GM19238 (cell line): ENCODE data around the gene STON2.

Source experiments
- DNase-seq: peaks from one replicate; pipeline ENCODE4 v3.0.0; 2011; ENCODE audit warnings: low spot score; ENCODE audit not compliant: insufficient read length

Gene STON2

DNA sequence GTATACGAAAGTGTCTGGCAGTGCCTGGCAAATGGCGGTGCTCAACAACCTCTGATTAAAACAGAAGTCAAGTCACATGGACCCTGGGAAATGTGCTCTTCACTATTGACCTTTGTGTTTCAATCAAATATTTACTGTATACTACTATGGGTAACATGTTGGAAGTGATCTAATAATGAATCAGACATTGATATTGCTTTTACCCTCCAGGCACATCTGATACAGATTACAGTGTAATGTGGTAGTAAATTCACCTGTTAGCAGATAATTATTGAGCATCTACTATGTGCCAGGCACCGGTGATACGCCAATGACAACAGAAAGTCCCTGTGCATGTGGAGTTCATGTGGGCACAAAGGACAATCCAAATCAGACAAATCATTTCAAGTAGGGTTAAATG is 63.1 kb downstream of the STON2 start:
- DNase-seq = no peak

DNA sequence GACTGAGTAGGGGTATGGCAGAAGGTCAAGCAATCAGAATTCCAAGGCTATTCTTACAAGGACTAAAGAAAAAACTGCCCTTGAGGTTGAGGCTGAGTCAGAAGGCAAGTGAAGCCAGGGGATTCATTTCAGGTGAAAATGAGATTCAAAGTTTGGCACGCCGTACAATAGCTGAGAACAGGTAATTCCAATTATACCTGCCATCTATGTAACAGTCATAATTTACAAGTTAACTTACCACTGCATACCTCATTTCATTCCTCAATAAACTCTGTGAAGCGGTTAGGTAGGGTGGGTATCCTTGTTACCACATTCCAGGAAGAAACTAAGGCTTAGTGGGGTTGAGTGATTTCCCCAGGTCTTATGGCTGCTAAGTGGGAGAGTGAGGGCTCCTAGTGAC is 64.1 kb downstream of the STON2 start:
- no peak for DNase-seq

DNA sequence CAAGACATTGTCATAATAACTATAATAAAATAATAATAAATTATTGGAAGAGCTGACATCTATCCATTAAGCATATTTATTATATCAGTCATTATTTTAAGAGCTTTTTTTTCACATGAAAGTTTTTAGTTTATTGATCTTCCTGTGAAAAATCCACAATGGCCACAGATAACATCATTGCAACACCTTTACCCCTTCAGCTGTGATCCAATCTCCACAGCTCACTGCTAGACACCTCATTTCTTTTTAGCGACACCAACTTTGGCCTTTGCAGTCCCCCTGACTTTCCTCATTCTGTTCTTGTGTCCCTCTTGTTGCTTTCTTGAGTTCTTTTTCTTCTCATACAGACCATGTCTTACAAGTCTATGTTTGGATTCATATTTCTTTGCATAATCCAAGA is 67.4 kb downstream of the STON2 start:
- no peak for DNase-seq

DNA sequence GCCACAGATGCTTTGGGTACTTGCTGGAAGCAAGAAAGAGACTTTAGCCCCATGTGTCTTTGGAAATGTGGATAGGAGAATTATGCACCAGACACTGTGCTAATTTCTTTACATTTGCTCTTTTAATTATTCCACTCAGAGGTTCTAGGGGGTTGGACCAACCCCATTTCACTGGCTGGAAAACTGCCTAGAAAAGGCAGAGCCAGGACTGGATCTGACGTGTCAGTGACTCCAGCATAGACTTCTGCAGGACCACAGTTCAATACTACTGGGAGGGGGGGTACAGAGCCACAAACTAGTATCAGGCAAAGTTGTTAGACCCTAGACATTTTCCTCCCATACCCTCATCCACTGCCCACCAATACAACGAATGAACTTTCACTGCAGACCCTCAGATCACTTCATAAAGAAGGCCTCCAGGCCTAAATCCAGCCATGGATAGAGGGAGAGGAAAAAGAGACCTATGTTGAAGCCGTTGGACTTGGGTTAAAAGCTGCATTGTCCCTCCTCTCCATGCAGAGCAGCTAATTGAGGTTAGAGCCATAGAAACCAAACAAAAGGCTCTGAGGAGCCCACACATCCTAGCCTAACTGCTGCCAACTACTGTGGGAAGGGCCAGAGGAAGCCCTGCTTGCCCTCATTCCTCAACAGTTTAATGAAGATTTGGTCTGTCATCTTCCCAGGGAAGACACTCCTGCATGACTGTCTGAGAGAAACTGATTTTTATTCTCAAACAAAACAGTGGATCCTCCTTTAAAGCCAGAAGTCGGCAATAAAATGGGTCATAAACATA is 68.7 kb downstream of the STON2 start:
- DNase-seq = no peak

DNA sequence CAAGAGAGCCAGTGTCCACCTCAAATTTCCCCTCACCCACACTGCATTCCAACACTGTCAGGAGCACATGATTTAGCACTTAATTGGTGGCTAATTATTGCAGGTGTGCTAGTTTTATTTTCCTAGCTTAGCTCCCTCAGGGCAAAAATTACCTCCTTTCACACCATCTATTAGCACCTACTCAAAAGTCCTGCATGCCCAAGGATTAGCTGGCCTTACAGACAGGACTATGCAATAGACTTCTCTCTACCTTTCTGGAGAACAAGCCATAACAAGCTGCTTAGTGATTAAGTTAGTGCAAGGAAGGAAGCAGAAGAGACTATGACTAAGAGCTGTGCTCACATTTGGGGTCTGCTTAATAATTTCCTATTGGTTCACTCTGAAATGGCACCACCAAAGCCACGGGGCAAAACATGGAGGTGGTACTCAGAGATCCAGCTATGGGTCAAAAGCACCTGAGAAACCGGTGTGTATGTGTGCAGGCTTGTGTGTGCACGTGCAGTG is 69.5 kb downstream of the STON2 start:
- DNase-seq = no peak

DNA sequence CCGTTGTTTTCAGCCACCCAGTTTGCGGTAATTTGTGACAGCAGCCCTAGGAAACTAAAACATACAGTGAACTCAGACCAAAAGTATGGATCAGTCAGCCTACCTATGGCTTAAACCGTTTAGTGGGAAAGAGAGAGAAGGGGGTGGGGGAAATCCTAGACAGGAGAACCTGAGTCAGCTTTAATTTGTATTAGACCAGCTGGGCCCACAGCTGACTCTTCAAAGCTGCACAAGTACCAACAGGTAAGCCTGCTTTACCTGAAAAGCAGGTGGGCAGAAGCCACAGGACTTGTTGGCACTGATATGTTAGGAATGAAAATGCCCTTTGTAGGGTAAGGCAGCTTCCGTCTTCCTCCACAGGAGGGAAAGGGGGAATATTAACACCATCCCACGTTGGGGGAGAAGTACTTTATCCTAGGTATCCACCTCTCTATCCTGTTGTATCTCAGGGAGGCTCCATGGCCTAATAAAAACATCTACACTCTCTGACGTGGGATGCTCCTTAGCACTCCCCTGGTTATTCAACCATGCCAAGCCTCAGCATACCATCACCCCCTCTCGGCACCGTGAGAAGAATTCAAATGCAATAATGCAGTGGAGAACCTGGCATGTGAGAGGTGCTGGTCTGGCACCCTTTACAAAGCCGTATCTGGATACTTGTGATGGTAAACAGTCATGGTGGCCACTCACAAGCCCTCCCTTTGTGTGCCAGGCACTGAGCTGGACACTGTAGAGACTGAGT is 70.3 kb downstream of the STON2 start:
- no peak for DNase-seq

DNA sequence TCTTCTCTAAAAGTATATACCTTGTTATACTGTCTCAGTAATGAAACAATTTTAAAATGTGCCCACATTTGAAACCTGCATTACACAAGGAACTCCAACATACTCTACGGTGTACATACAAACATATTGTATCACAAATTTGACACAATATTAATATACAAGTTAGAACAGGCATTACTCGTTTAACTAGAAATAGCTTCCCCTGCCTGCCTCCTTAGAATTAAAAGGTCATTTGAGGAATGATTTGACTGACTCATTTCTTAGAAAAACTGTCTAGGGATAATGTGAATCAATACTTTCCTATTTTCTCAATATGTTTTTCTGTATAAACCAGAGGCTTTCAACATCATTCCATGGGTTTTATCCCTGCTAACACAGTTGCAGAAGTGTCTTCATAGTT is 73.7 kb downstream of the STON2 start:
- DNase-seq = no peak

DNA sequence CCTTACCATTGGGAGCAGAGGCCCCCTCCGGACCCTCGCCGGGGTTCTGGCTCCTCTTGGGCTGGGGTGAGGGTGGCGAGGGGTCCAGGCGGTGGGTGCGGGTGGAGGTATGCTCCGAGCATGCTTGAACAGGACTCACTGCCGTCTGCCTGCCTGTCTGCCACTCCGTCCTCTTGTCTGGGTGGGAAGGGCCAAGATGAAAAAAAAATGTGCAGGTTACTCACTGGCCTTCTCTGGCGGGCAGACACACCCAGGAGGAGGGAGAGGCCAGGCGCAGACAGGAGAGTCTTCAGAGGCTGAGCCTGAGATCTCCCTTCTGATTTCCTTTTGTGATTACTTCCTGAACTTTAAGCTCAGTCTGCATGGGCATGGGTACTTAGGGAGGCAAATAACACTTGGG is 76.1 kb downstream of the STON2 start:
- DNase-seq = no peak

DNA sequence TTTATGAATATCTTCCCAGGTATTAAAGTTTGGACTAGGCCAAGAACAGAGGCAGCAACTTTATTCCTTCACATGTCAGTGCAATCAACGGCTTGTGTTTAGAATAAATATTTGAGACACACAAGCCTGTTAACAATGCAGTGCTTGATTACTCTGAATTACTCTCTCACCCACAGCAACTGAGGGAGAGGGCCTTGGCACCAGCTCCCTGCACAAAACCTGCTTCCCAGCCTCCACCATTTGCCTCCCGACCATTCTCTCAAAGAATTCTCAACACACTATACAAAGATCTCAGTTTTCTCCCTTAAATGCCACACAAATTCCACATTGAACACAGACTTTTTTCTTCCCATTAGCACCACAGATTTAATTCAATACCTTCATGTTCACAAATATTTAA is 77.0 kb downstream of the STON2 start:
- no peak for DNase-seq

DNA sequence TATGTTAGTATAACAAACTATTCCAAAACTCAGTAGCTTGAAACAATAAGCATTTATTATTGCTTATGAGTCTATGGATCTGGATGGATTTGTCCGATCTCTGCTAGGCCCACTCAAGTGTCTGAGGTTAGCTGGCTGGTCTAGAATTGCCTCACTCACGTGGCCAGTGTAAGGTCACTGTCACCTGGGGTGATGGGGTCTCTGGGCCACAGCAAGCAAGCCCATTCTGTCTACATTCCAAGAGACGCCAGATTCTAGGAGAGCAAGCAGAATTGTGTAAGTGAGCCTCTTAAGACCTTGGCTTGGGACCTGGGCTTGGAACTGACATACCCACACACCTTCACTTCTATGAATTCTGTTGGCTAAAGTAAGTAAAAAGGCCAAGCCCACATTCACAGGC is 80.2 kb downstream of the STON2 start:
- no peak for DNase-seq

DNA sequence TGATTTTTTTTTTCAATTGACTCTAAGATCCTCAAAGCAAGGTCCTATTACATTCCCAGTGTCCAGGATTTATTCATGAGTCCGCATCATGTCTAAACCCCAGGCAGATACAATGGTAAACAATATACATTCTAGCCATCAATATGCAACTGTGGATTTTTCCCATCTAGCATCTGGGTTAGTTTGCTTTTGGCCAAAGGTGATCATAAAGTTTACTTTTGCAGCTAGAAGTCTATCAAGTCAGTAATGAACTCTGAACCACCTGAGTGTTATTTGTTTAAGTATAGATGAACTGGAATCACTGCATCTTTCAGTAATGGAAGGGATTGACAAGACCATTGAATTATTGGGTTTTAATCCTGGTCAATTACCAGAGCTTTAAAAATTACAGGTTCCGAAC is 80.8 kb downstream of the STON2 start:
- no peak for DNase-seq

DNA sequence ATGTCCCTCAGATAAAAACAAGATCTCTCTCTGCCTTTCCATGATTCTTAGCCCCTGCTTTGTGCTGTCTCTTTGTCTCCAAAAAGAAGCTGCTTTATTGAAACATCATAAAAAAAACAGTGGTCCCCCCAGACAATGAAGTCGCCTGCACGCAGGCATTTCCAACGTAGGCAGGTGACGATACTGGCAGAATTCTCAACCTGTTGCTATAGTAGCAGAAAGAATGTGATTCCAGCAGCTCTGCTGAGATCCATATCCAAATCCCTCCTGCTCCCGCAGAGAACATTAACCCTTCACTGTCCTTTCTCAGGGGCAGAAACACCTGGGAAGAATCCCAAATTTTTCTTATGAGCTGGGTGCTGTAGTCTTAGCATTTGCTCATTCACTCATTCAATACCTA is 84.8 kb downstream of the STON2 start:
- DNase-seq = no peak

DNA sequence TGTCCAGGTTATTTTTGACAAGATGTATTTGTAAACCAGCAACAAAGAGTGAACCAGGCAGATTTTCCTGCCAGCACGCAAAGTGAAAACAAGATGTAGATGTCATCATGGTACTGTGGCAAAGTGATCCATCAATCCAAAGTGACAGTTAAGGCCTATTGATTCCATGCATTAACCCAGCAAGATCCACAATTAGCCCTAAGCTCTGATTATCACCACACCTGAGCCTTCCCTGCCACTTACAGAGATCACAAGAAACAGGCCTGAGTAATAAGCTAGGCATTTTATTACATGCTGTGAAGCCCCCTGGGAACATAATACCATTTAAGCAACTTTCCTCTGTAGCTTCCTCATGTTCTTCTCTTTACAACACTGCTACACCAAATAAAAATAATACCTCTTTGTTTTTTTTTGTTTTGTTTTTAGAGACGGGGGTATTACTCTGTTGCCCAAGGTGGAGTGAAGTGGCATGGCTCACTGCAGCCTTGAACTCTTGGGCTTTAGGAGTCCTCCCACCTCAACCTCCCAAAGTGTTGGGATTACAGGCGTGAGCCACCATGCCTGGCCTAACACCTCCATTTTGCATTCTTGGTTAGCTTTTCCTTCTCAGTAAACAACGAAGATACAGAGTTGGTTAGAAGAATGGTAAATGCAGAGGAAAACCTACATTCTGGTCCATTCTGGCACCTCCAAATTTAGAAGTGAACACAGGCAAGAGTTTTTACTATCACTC is 85.5 kb downstream of the STON2 start:
- no peak for DNase-seq

DNA sequence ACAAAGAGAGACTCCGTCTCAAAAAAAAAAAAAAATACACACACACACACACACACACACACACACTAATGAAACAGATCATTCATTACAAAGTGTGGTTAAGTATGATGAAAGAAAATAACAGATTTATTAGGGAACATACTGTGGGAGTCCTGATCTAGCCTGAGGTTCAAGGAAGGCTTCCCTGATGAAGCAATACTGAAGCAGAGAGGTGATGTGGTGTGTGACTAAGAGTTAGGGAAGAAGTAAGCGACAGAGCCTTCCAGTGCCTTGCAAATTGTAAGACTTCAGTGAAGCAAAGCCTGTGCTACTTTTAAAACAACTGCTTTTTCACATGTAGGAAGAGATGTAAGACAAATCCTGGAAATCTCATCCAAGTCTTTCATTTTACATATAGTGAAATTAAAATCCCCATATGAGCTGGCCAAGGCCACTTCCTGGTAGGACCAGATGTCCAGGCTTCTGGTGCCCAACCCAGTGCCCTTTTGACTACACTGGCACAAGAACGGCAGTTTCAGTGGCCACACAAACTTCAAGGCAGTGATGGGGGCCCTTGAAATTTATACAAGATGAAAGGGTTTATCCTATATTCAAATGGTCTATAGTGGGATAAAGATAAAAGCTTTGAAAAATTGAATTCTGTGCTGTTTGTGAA is 86.2 kb downstream of the STON2 start:
- no peak for DNase-seq

DNA sequence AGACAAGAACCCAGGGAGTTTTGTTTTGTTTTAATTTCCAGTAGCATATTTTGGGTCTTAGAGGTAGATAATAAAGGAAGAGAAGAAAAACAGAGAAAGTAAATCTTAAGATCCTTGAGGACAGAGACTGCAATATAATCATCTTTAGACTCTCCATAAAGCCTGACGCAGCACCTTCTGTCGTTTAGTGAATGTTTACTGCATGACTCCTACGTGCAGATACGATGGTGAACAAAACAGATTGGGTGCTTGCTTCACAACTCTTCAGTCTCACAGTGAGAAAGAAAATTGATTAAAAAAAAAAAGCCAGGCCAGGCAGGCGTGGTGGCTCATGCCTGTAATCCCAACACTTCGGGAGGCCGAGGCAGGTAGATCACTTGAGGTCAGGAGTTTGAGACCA is 86.9 kb downstream of the STON2 start:
- no peak for DNase-seq

DNA sequence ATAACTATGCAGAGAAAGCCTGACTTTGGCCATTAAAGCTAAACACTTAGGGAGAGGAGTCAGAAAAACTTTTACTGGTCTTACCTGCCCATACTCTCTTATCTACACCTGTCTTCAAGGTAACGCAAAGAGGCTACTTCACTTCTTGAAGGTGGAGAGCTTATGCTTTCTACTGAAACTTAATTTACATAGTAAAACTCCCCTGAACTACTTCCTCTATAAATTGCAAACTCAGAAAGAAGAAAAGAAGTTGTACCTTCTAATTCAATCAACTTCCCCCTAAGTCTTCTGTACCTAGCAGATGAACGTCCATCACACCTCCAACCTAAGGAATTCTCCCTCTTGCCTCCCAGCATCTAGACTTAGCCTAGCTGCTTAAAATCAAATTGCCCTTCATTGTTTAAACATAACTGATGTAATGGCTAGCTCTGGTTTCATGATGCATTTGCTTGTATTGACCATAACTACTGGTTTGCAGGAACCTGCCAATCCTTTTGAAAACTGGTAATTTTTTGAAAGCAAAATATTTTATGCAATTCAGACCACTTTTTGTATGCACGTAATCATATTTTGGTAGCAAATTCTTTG is 87.7 kb downstream of the STON2 start:
- no peak for DNase-seq

DNA sequence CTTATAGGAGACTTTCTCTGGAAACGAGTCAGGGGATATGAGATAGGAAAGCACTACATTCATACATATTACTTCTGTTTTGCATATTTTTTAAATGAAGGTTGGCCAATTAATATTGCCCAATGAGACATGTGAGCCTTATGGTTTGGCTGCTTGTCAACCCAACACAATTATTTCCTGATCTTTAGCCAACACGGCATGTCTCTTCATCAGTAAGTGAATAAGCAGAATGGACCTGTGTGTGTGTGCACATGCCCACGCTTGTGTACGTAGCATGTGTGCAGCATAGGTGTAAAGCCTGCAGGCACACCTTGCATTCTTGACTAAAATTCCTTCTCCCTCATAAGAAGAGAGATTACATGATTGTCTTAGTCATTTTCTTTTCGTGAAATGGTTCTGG is 88.3 kb downstream of the STON2 start:
- no peak for DNase-seq

DNA sequence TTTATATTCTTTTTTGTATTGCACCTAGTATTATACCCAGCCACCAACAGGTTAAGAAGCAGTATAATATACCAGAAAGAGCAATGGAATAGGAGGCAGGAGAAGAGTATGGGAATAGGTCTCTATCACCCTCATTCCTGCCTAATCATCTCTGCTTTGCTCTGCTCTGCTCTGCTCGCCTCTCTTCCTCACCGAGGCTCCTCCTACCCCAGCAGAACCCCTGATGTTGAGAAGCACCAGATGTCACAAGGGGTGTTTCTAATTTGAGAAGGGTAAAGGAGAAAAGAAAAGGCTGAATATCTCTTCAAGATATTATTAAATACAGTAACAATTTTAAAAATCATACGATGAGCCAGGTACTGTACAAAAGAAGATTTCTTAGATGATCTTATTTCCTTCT is 89.0 kb downstream of the STON2 start:
- no peak for DNase-seq

DNA sequence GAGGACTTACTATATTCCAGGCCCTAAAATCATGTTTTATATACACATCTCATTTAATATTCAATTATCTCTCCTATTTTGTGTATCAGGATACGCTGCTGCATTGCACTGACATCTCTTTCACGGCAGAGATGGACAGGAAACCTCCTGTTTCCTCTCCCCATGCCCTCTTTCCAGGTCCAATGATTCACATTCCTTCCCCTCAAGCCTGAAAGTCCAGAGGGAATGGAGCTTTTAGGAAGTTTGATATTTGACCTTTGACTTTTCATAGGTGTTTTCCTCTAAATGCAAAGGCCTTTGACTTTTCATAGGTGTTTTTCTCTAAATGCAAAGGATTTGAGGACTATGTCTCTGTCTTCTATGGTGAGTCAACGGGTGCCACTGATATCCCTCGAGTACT is 89.5 kb downstream of the STON2 start:
- DNase-seq = no peak

DNA sequence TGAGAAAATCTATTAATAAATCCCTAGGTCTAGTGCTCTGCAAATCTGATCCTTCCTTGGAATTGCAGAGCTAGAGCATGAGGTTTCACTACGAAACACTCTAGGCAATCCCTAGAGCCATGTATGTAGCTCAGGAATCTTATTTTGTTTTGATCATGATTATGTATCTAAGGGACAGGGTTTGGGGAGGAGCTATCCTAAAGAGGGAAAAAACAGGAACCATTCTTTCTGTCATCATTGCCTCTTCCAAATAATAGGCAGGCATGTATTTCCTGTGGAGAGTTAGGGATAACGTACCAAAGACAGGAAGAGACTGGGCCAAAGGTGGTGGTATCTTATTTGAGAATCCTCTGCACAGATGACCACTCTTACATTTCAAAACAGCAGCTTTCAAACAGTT is 90.6 kb downstream of the STON2 start:
- no peak for DNase-seq

DNA sequence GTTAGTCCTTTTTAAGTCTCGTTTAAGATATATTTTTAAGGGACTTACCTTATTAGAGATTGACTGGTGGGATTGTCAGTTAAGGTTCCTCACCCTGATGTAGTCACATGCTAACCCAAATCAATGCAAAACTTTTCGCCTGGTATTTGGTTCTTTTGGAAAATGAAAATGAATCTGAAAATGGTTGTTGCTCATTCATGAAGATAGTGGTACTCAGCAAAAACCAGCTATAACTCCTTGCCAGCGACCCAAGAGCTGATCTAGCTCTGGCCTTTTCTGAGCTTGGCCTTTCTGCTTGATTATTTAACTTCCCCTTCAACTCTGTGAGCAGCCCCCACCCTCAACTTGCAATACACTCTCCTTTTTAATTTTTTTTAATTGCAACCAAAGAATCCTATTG is 94.4 kb downstream of the STON2 start:
- no peak for DNase-seq
